Endothelial cell (in vitro differentiated cells): Measurements from ENCODE around the gene THAP10. TPM values are rescaled to one million over a fixed set of nuclear protein-coding genes. Genes with fewer than 3 reads are reported as not detected.
"Not testable (repeated sequence)": the region's sequence is repeated elsewhere in the genome, so short reads cannot be mapped to it uniquely, and the experiment has no call there.

Experiments
- DNase-seq: peaks from one replicate; pipeline ENCODE4 v3.0.0; 2021; ENCODE audit warnings: low spot score
- H3K27ac Mint-ChIP-seq: one replicate; pipeline ENCODE4 v1.8.0; 2021; ENCODE audit warnings: mixed read lengths, inconsistent platforms; ENCODE audit not compliant: unreplicated experiment
- H3K27me3 Mint-ChIP-seq: one replicate; pipeline ENCODE4 v1.8.0; 2021; ENCODE audit warnings: mild to moderate bottlenecking, moderate library complexity, mixed read lengths, inconsistent platforms; ENCODE audit not compliant: unreplicated experiment
- H3K36me3 Mint-ChIP-seq: one replicate; pipeline ENCODE4 v1.8.0; 2021; ENCODE audit warnings: mild to moderate bottlenecking, low read depth, mixed read lengths, inconsistent platforms; ENCODE audit not compliant: unreplicated experiment
- H3K4me1 Mint-ChIP-seq: one replicate; pipeline ENCODE4 v1.8.0; 2021; ENCODE audit warnings: mild to moderate bottlenecking, mixed read lengths, inconsistent platforms; ENCODE audit not compliant: unreplicated experiment
- H3K4me3 Mint-ChIP-seq: one replicate; pipeline ENCODE4 v1.8.0; 2021; ENCODE audit warnings: mild to moderate bottlenecking, mixed read lengths, inconsistent platforms; ENCODE audit not compliant: unreplicated experiment
- H3K9me3 Mint-ChIP-seq: one replicate; pipeline ENCODE4 v1.8.0; 2021; ENCODE audit warnings: mixed read lengths, inconsistent platforms; ENCODE audit not compliant: unreplicated experiment
- CTCF ChIP-seq: fragments of 200-600 bp; sonication (generic); IDR thresholded peaks from one replicate; pipeline ENCODE4 v1.5.0; 2021; ENCODE audit warnings: antibody characterized with exemption; ENCODE audit not compliant: unreplicated experiment
- total RNA-seq: library from RNA; stranded (reverse); fragmentation: NEBNext Ultra II Directional; extraction: Animal tissue kit (Norgen Biotek cat#: 25700); gene quantifications from one replicate; pipeline ENCODE4 v1.2.1, GENCODE V29; 2021; ENCODE audit not compliant: unreplicated experiment

The THAP10 gene
- total RNA-seq, 1 donor from 2014 or later: 1.9 TPM

- Mint-ChIP-seq H3K36me3 (no peaks in the 10 kb centered on the region), H3K4me1 (no peaks in the 10 kb centered on the region), H3K4me3 (no peak overlapping the region), H3K27me3 (no peaks in the 10 kb centered on the region), H3K9me3 (no peaks in the 10 kb centered on the region), H3K27ac (no peak overlapping the region)
- no peak for DNase-seq
- TF ChIP-seq CTCF: no peak
Observed at GRCh38 chr15:70879401-70879800, 12.8 kb downstream of the THAP10 start.

- H3K4me3 Mint-ChIP-seq: no peak overlapping the region
- no peaks in the 10 kb centered on the region for H3K27me3 Mint-ChIP-seq
- no peaks in the 10 kb centered on the region for H3K4me1 Mint-ChIP-seq
- H3K9me3 Mint-ChIP-seq: no peaks in the 10 kb centered on the region
- no peak for TF ChIP-seq CTCF
- H3K36me3 Mint-ChIP-seq: no peaks in the 10 kb centered on the region
- DNase-seq: no peak
- no peak overlapping the region for H3K27ac Mint-ChIP-seq
Observed at GRCh38 chr15:70876683-70877082, 15.6 kb downstream of the THAP10 start.

- H3K27ac Mint-ChIP-seq: no peak overlapping the region
- no peaks in the 10 kb centered on the region for H3K9me3 Mint-ChIP-seq
- no peaks in the 10 kb centered on the region for H3K4me1 Mint-ChIP-seq
- no peak for TF ChIP-seq CTCF
- H3K36me3 Mint-ChIP-seq: no peaks in the 10 kb centered on the region
- DNase-seq: no peak
- H3K4me3 Mint-ChIP-seq: no peak overlapping the region
- no peaks in the 10 kb centered on the region for H3K27me3 Mint-ChIP-seq
Observed at GRCh38 chr15:70876011-70876410, 16.2 kb downstream of the THAP10 start.

GRCh38 chr15:70875001-70875782 is 17.0 kb downstream of the THAP10 start:
- no peak for DNase-seq
- Mint-ChIP-seq H3K27ac (no peak overlapping the region), H3K36me3 (no peaks in the 10 kb centered on the region), H3K4me3 (no peak overlapping the region), H3K27me3 (no peaks in the 10 kb centered on the region), H3K9me3 (no peaks in the 10 kb centered on the region), H3K4me1 (no peaks in the 10 kb centered on the region)
- TF ChIP-seq CTCF: no peak

- Mint-ChIP-seq H3K27ac (no peak overlapping the region), H3K36me3 (no peaks in the 10 kb centered on the region), H3K27me3 (peaks cover 2% of the 10 kb centered on the region), H3K9me3 (no peaks in the 10 kb centered on the region), H3K4me1 (no peaks in the 10 kb centered on the region), H3K4me3 (no peak overlapping the region)
- no peak for DNase-seq
- no peak for TF ChIP-seq CTCF
Observed at GRCh38 chr15:70873232-70874054, 18.8 kb downstream of the THAP10 start.

GRCh38 chr15:70871490-70871889 is 20.7 kb downstream of the THAP10 start:
- not testable (repeated sequence) for H3K4me3 Mint-ChIP-seq, H3K27ac Mint-ChIP-seq, H3K36me3 Mint-ChIP-seq, H3K9me3 Mint-ChIP-seq, H3K27me3 Mint-ChIP-seq, H3K4me1 Mint-ChIP-seq, DNase-seq
